Fibroblast of skin of right quadriceps (primary cell): ENCODE results near the gene PLEK2.
A peak's percentile ranks its signal among the peaks of the same experiment; 100 is the strongest.

Source experiments
- DNase-seq: peaks from one replicate; pipeline ENCODE4 v3.0.0-alpha.2; 2013

Gene PLEK2

GRCh38 chr14:67395876-67396189, 16.1 kb downstream of the PLEK2 start:
- DNase-seq, result peak; percentile 21

GRCh38 chr14:67395086-67395875, 16.7 kb downstream of the PLEK2 start:
- no peak for DNase-seq

GRCh38 chr14:67393689-67394088, 18.3 kb downstream of the PLEK2 start:
- no peak for DNase-seq

GRCh38 chr14:67392800-67393199, 19.2 kb downstream of the PLEK2 start:
- DNase-seq, result no peak

- DNase-seq, result no peak
Measured at GRCh38 chr14:67392123-67392522, 19.8 kb downstream of the PLEK2 start.

- DNase-seq, result no peak
Measured at GRCh38 chr14:67391268-67391667, 20.7 kb downstream of the PLEK2 start.

- DNase-seq, result no peak
Measured at GRCh38 chr14:67389811-67390534, 22.0 kb downstream of the PLEK2 start.

- DNase-seq, result no peak
Measured at GRCh38 chr14:67389275-67389674, 22.7 kb downstream of the PLEK2 start.

GRCh38 chr14:67387195-67387594, 24.8 kb downstream of the PLEK2 start:
- no peak for DNase-seq

- DNase-seq, result no peak
Measured at GRCh38 chr14:67385618-67386017, 26.3 kb downstream of the PLEK2 start.

- no peak for DNase-seq
Measured at GRCh38 chr14:67385120-67385519, 26.8 kb downstream of the PLEK2 start.

GRCh38 chr14:67377916-67378315, 34.0 kb downstream of the PLEK2 start:
- no peak for DNase-seq

GRCh38 chr14:67373347-67373746, 38.6 kb downstream of the PLEK2 start:
- no peak for DNase-seq

GRCh38 chr14:67372833-67373232, 39.1 kb downstream of the PLEK2 start:
- DNase-seq, result no peak

- no peak for DNase-seq
Measured at GRCh38 chr14:67371247-67372148, 40.5 kb downstream of the PLEK2 start.

GRCh38 chr14:67370830-67371229, 41.1 kb downstream of the PLEK2 start:
- DNase-seq, result no peak

- DNase-seq, result no peak
Measured at GRCh38 chr14:67365476-67365875, 46.5 kb downstream of the PLEK2 start.

GRCh38 chr14:67360470-67361206, 51.3 kb downstream of the PLEK2 start:
- DNase-seq, result no peak

- DNase-seq, result peak; percentile 99
Measured at GRCh38 chr14:67359775-67360469, 52.0 kb downstream of the PLEK2 start, which contains the start of the genes ATP6V1D and EIF2S1. Gene ATP6V1D, minus strand, starts transcription at chr14:67359804. Its CDS starts 106 bp downstream, at chr14:67359698. Gene EIF2S1, plus strand, starts transcription at chr14:67360328. Its CDS starts 4,440 bp downstream, at chr14:67364768.

GRCh38 chr14:67358924-67359774, 52.8 kb downstream of the PLEK2 start:
- peak; percentile 62 for DNase-seq

GRCh38 chr14:67357969-67358354, 54.0 kb downstream of the PLEK2 start:
- DNase-seq, result peak; percentile 13
